Activated CD4-positive, alpha-beta memory T cell treated with anti-CD3 and anti-CD28 coated beads, Interleukin-2, amount 10 ng/mL, durations not matched to agents 7 days and 5 days (primary cell): ENCODE results near the gene C1QTNF5. TPM values are rescaled to one million over a fixed set of nuclear protein-coding genes. Genes with fewer than 3 reads are reported as not detected.

Experiments used
- CTCF ChIA-PET: fragments of 350-600 bp; sonication (Branson Sonifier 250); formaldehyde crosslinking; loops from one replicate; lab custom pipeline; 2021; ENCODE audit warnings: antibody characterized with exemption, inconsistent platforms; lab: Charles Lee
- POLR2A ChIA-PET: fragments of 350-600 bp; sonication (Branson Sonifier 250); formaldehyde crosslinking; loops from one replicate; lab custom pipeline; 2021; ENCODE audit warnings: antibody characterized with exemption; lab: Charles Lee
- DNase-seq: peaks from one replicate; pipeline ENCODE4 v3.0.0-alpha.2; 2020
- H3K27ac Mint-ChIP-seq: one replicate; pipeline ENCODE4 v1.8.0; 2021; ENCODE audit warnings: mild to moderate bottlenecking, mixed read lengths
- H3K27me3 Mint-ChIP-seq: one replicate; pipeline ENCODE4 v1.8.0; 2021; ENCODE audit warnings: mixed read lengths
- H3K36me3 Mint-ChIP-seq: one replicate; pipeline ENCODE4 v1.8.0; 2021; ENCODE audit warnings: low read depth, mixed read lengths
- H3K4me1 Mint-ChIP-seq: one replicate; pipeline ENCODE4 v1.8.0; 2021; ENCODE audit warnings: mixed read lengths
- H3K4me3 Mint-ChIP-seq: one replicate; pipeline ENCODE4 v1.8.0; 2021; ENCODE audit warnings: mild to moderate bottlenecking, mixed read lengths
- H3K9me3 Mint-ChIP-seq: one replicate; pipeline ENCODE4 v1.8.0; 2021; ENCODE audit warnings: mixed read lengths
- total RNA-seq, 2 experiments: library from RNA; stranded (reverse); gene quantifications; one replicate each; pipeline ENCODE4 v1.2.3, GENCODE V29; 2021

Gene C1QTNF5
- total RNA-seq, 2 experiments from 2014 or later: not detected

DNA sequence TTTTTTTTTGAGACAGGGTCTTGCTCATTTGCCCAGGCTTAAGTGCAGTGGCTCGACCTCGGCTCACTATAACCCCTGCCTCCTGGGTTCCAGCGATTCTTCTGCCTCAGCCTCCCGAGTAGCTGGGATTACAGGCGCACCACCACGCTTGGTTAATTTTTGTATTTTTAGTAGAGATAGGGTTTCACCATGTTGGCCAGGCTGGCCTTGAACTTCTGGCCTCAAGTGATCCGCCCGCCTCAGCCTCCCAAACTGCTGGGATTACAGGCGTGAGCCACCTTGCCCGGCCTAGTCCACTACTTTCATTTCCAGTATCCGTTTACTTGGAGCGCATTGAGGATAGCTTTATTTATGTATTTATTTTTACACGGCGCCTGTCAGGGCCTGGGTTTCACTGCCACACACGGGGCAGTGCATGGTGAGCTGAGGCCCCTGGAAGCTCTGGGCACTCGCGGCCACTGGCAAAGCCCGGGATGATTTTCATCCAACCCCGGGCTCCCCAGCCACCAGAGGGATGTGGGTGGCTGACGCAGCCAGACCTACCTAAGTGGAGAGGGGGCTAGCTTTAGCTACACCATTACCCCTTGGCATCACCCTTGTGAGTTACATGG lies 17.7 kb downstream of the C1QTNF5 start:
- peaks cover 40% of the 10 kb centered on the region for H3K4me1 Mint-ChIP-seq
- peaks cover 12% of the 10 kb centered on the region for H3K27me3 Mint-ChIP-seq
- ChIA-PET CTCF (interaction anchor here (1.0 to 10.8 kb wide), 25 partner anchors 9 to 256 kb away, joined by 3 to 136 read pairs (median 6); partner anchors contain the start of genes C1QTNF5, CBL, HINFP and NLRX1), POLR2A (interaction anchor here (1.0 to 3.5 kb wide), 6 partner anchors 12 to 228 kb away, joined by 3 to 17 read pairs (median 5); partner anchors contain the start of genes CBL and RNF26)
- no peak overlapping the region for H3K27ac Mint-ChIP-seq
- no peak overlapping the region for H3K4me3 Mint-ChIP-seq
- H3K9me3 Mint-ChIP-seq: no peaks in the 10 kb centered on the region
- no peaks in the 10 kb centered on the region for H3K36me3 Mint-ChIP-seq
- no peak for DNase-seq

DNA sequence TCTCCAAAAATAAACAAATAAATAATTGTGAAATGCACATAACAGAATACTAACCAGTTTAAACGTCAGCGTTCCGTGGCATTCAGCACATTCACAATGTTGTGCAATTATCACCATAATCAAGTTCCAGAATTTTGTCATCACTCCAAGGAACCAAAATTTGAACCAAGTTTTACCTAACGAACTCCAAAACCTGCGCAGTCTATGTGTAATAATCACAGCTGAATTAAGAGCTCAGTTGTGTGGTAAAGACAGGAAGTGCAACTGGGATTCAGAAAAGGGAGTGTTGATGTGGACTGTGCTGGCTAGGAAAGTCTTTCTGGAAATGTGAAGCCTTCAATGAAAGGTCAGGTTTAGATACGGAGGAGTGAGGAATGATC lies 18.3 kb downstream of the C1QTNF5 start:
- Mint-ChIP-seq H3K36me3 (no peaks in the 10 kb centered on the region), H3K27me3 (peaks cover 19% of the 10 kb centered on the region), H3K27ac (no peak overlapping the region), H3K4me3 (no peak overlapping the region), H3K9me3 (no peaks in the 10 kb centered on the region), H3K4me1 (peaks cover 45% of the 10 kb centered on the region)
- POLR2A ChIA-PET: interaction anchor here (1.1 to 3.5 kb wide), 8 partner anchors 9 to 267 kb away, joined by 3 to 17 read pairs (median 6); partner anchors contain the start of genes CBL and RNF26
- CTCF ChIA-PET: interaction anchor here (0.8 to 10.8 kb wide), 16 partner anchors 10 to 255 kb away, joined by 3 to 136 read pairs (median 10); partner anchors contain the start of genes C1QTNF5, CBL, DPAGT1 and NLRX1
- no peak for DNase-seq

DNA sequence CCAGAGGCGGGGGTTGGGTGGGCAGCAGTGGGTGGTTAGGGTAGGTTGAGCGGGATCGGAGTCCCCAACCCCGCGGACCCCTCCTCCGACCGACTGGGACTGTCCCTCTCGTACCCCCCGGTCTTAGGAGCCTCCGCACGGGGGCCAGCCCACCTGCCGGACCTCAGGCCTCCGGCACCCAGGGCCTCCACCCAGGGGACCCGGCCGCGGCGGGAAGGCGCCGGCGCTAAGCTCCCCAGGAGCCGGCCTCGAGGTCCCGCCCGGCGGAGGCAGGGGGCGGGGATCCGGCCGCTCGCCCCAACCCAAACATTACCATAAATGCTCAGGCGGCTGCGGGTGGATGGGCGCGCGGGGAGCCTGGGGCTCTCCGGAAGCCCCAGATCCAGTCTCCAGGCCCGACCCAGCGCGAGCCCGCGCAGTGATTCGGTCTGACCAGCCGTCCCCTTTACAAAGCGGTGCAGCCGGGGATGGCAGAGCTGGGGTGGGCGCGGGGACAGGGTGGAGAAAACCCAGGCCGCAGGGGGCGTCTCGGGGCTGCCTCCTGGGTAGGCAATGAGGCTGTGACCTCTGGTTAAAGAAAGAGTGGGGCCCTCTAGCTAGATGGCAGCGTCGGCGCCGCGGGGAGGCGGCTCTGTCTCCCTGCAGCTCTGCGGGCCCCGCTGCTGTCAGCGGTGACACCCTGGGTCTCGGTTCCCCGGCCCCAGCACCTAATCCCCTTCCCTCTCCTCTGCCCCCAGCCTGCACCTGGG lies 19.7 kb downstream of the C1QTNF5 start:
- H3K27me3 Mint-ChIP-seq: peaks cover 25% of the 10 kb centered on the region
- H3K36me3 Mint-ChIP-seq: no peaks in the 10 kb centered on the region

DNA sequence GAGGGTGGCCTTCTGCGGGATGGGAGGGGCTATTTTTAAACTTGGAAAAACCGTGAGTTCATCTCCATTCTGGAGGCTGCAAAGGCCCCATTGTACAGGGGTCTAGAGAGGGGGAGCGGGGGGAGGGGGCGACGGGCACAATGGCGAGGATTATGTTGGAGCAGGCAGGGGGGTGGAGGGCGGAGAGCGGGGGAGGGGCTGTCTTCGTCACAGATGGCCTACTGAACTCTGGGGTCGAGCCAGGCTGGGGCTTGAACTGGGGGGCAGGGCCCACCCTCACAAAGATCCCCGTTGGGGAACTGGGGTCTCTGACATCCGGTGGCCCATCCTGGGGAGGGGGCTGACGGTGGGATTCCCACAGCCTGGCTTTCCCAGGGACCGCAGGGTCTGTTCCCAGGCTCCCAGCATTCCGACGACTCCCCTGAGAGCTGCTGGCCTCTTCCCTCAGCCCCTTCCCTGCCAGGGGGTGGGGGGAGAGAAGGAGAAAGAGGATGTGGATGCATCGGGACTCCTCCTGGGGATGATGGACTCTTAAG lies 20.4 kb downstream of the C1QTNF5 start:
- no peaks in the 10 kb centered on the region for H3K36me3 Mint-ChIP-seq
- peaks cover 57% of the 10 kb centered on the region for H3K4me1 Mint-ChIP-seq
- peaks cover 31% of the 10 kb centered on the region for H3K27me3 Mint-ChIP-seq
- ChIA-PET POLR2A (interaction anchor here (0.7 to 3.5 kb wide), 12 partner anchors 14 to 323 kb away, joined by 3 to 22 read pairs (median 4); partner anchors contain the start of genes CBL, CENATAC, HYOU1 and RNF26), CTCF (interaction anchor here (0.6 to 10.8 kb wide), 17 partner anchors 9 to 265 kb away, joined by 3 to 136 read pairs (median 6); partner anchors contain the start of genes C1QTNF5, CBL, NLRX1 and RNF26)
- no peaks in the 10 kb centered on the region for H3K9me3 Mint-ChIP-seq
- DNase-seq: no peak
- H3K4me3 Mint-ChIP-seq: peak overlapping the region; percentile 65
- H3K27ac Mint-ChIP-seq: peak overlapping the region; percentile 91

More for the DNA sequence above, 19.7 kb downstream of the C1QTNF5 start:
- POLR2A ChIA-PET: interaction anchor here (0.7 to 3.5 kb wide), 22 partner anchors 11 to 323 kb away, joined by 3 to 22 read pairs (median 4); partner anchors contain the start of genes CBL, CENATAC, HINFP and HYOU1
- H3K4me1 Mint-ChIP-seq: peaks cover 51% of the 10 kb centered on the region
- peak overlapping the region; percentile 75 for H3K4me3 Mint-ChIP-seq
- peak; percentile 80 for DNase-seq
- no peaks in the 10 kb centered on the region for H3K9me3 Mint-ChIP-seq
- CTCF ChIA-PET: interaction anchor here (0.6 to 10.8 kb wide), 30 partner anchors 9 to 265 kb away, joined by 3 to 136 read pairs (median 4); partner anchors contain the start of genes C1QTNF5, C2CD2L, CBL and NLRX1
- H3K27ac Mint-ChIP-seq: peak overlapping the region; percentile 86

GRCh38 chr11:119319700-119320239 lies 20.9 kb downstream of the C1QTNF5 start:
- POLR2A ChIA-PET: interaction anchor here (1.1 to 2.3 kb wide), 4 partner anchors 12 to 113 kb away, joined by 4 to 12 read pairs (median 8); partner anchors contain the start of gene CBL
- Mint-ChIP-seq H3K27ac (peak overlapping the region; percentile 91), H3K4me3 (peak overlapping the region; percentile 65), H3K27me3 (peaks cover 32% of the 10 kb centered on the region), H3K36me3 (no peaks in the 10 kb centered on the region), H3K9me3 (no peaks in the 10 kb centered on the region), H3K4me1 (peaks cover 62% of the 10 kb centered on the region)
- CTCF ChIA-PET: interaction anchor here (0.6 to 10.8 kb wide), 7 partner anchors 9 to 151 kb away, joined by 3 to 136 read pairs (median 5); partner anchors contain the start of genes C1QTNF5 and CBL
- DNase-seq: no peak

- H3K4me1 Mint-ChIP-seq: peaks cover 64% of the 10 kb centered on the region
- POLR2A ChIA-PET: interaction anchor here (1.1 to 2.3 kb wide), 4 partner anchors 11 to 112 kb away, joined by 4 to 12 read pairs (median 8); partner anchors contain the start of gene CBL
Measured at GRCh38 chr11:119319136-119319699, 21.5 kb downstream of the C1QTNF5 start.

GRCh38 chr11:119318240-119319135 lies 22.2 kb downstream of the C1QTNF5 start:
- ChIA-PET CTCF (interaction anchor here (1.1 to 10.8 kb wide), 5 partner anchors 10 to 149 kb away, joined by 3 to 136 read pairs (median 6); partner anchors contain the start of genes C1QTNF5 and CBL), POLR2A (interaction anchor here (0.9 to 2.3 kb wide), 7 partner anchors 10 to 112 kb away, joined by 3 to 12 read pairs (median 5); partner anchors contain the start of genes CBL and RNF26)
- Mint-ChIP-seq H3K4me3 (peak overlapping the region; percentile 60), H3K36me3 (no peaks in the 10 kb centered on the region), H3K27ac (peak overlapping the region; percentile 91), H3K9me3 (no peaks in the 10 kb centered on the region), H3K27me3 (peaks cover 34% of the 10 kb centered on the region), H3K4me1 (peaks cover 62% of the 10 kb centered on the region)
- DNase-seq: peak; percentile 75

More at GRCh38 chr11:119319136-119319699, 21.5 kb downstream of the C1QTNF5 start:
- no peak for DNase-seq
- CTCF ChIA-PET: interaction anchor here (0.6 to 10.8 kb wide), 6 partner anchors 10 to 150 kb away, joined by 3 to 136 read pairs (median 5); partner anchors contain the start of genes C1QTNF5 and CBL
- Mint-ChIP-seq H3K9me3 (no peaks in the 10 kb centered on the region), H3K27ac (peak overlapping the region; percentile 91), H3K36me3 (no peaks in the 10 kb centered on the region), H3K4me3 (peak overlapping the region; percentile 65), H3K27me3 (peaks cover 32% of the 10 kb centered on the region)

DNA sequence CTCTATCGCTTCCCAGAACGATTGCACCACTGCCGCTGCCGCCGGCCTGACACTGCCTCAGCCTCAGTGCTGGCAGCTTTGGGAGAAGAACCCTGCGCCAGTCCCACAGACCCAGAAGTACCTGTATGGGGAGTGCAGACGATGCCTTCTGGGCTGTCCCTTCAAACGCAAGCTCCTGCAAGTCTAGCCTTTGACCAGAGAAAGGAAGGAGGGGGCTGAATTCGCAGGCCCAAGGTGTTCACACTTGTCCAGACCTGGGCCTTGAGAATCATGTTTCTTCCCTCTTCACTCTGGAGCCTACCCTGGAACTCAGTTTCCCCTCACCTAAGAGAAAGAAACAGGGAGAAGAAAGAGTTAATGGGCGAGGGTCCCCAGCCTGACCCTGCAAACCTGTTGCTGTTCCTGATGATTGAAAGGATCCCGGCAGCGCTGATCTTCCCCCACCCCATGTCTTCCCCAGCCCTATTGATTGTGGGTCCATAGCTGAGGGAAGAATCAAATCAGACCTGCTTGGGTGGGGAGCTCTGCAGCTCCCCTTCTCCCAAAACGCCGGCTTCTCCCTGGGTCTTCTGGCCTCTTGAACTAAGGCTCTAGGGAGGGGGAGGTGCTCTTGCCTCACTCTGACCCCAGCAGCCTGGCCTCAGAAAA lies 23.0 kb downstream of the C1QTNF5 start:
- Mint-ChIP-seq H3K4me3 (no peak overlapping the region), H3K9me3 (no peaks in the 10 kb centered on the region), H3K36me3 (no peaks in the 10 kb centered on the region), H3K27ac (no peak overlapping the region), H3K4me1 (peaks cover 58% of the 10 kb centered on the region), H3K27me3 (peaks cover 34% of the 10 kb centered on the region)
- ChIA-PET CTCF (no interaction called here), POLR2A (interaction anchor here (0.9 to 4.2 kb wide), 8 partner anchors 9 to 149 kb away, joined by 3 to 16 read pairs (median 6); partner anchors contain the start of genes CBL, NLRX1 and RNF26)
- DNase-seq: no peak

GRCh38 chr11:119316729-119317591 lies 23.7 kb downstream of the C1QTNF5 start, which contains the start of gene MCAM:
TSS of gene MCAM (minus strand) at chr11:119317130. CDS start at chr11:119317101, 29 bp downstream.
- Mint-ChIP-seq H3K4me3 (peak within 1 kb of the TSS; percentile 58), H3K27me3 (peaks cover 34% of the 10 kb centered on the region), H3K27ac (no peak within 1 kb of the TSS), H3K9me3 (no peaks in the 10 kb centered on the region), H3K4me1 (peaks cover 51% of the 10 kb centered on the region), H3K36me3 (no peaks in the 10 kb centered on the region)
- ChIA-PET CTCF (no interaction called here), POLR2A (interaction anchor here (1.2 to 4.2 kb wide), 5 partner anchors 9 to 148 kb away, joined by 3 to 16 read pairs (median 6); partner anchors contain the start of gene NLRX1)
- no peak for DNase-seq
